Adrenal gland (tissue), 12 donors: ENCODE measurements around the gene GPC6. TPM values are rescaled to one million over a fixed set of nuclear protein-coding genes. Genes with fewer than 3 reads are reported as not detected.

Experiments
- DNase-seq, 7 donors: peaks; one replicate each; pipeline ENCODE4 v3.0.0-alpha.2; 2019 to 2020
- H3K27ac ChIP-seq, 5 donors: fragments of 200-600 bp; sonication (generic) in 4 of 5; 1 replicate in 3 of 5; 2 replicates in 2 of 5; pipeline versions ENCODE4 v1.5.1 to v1.8.0; 2016 to 2020; ENCODE audit warnings: mild to moderate bottlenecking in 1 of 5
- H3K27me3 ChIP-seq: fragments of 200-600 bp; 2 replicates; pipeline ENCODE4 v1.8.0; 2021
- H3K36me3 ChIP-seq, 2 donors: fragments of 200-600 bp; replicated peaks in 1 of 2; 1 replicate in 1 of 2; 2 replicates in 1 of 2; pipeline versions ENCODE4 v1.5.1 to v1.8.0; 2018 to 2022
- H3K4me1 ChIP-seq, 2 donors: fragments of 200-600 bp; replicated peaks in 1 of 2; 1 replicate in 1 of 2; 2 replicates in 1 of 2; pipeline versions ENCODE4 v1.5.1 to v1.8.0; 2018 to 2021
- H3K4me3 ChIP-seq, 4 donors: fragments of 200-600 bp; sonication (generic) in 3 of 4; one replicate each; pipeline ENCODE4 v1.5.1; 2016 to 2018
- H3K9me3 ChIP-seq, 3 donors: fragments of 200-600 bp; sonication (generic) in 1 of 3; replicated peaks in 1 of 3; 1 replicate in 2 of 3; 2 replicates in 1 of 3; pipeline versions ENCODE4 v1.5.1 to v1.8.0; 2016 to 2021
- CTCF ChIP-seq, 6 experiments: fragments of 450-650 bp in 4 of 6; fragments of 200-600 bp in 2 of 6; sonication (generic) in 1 of 6; IDR thresholded peaks; 1 replicate in 5 of 6; 2 replicates in 1 of 6; pipeline versions ENCODE4 v1.5.1 to v1.8.0; 2016 to 2021; ENCODE audit warnings: antibody characterized with exemption in 6 of 6, mild to moderate bottlenecking in 2 of 6, moderate library complexity in 1 of 6
- POLR2A ChIP-seq, 2 donors: fragments of 450-650 bp; IDR thresholded peaks; one replicate each; pipeline ENCODE4 v1.6.1; 2017; ENCODE audit warnings: antibody characterized with exemption in 2 of 2, mild to moderate bottlenecking in 2 of 2, moderate library complexity in 1 of 2
- WGBS, 4 donors: extraction: QIAGEN DNeasy Blood & Tissue Kit in 2 of 4; methylation state at CpG; one replicate each; pipeline versions ENCODE4 v1.1.5 to v1.1.7; 2013 to 2017; 5-methylcytosine and 5-hydroxymethylcytosine counted together
- intact Hi-C, 2 donors: fragments of 100-400 bp; cut with DNase I; formaldehyde crosslinking; loops; one replicate each; pipeline versions ENCODE4 v1.14.1 to v1.15.0; 2022 to 2023
- polyA plus RNA-seq, 3 donors: library from polyadenylated mRNA; stranded (reverse); fragments of 200-250 nt in 2 of 3; fragments of 350-450 nt in 1 of 3; fragmentation: Illumina TruSeq in 1 of 3; extraction: RNeasy Lipid Tissue Mini Kit (QIAGEN cat#74804) in 1 of 3; gene quantifications; one replicate each; pipeline ENCODE4 v1.2.3, GENCODE V29; 2013 to 2014
- total RNA-seq, 9 donors: library from RNA; depleted of rRNA in 4 of 9; stranded (reverse); fragments of >200 nt in 4 of 9; fragments of 120-200 nt in 1 of 9; fragmentation: NEBNext Ultra II Directional in 1 of 9; extraction: Animal tissue kit (Norgen Biotek cat#: 25700) in 1 of 9; gene quantifications; one replicate each; pipeline versions ENCODE4 v1.1.0 to v1.2.4, GENCODE V29; 2013 to 2023
- donor health status: healthy with polysubstance abuse.
- donor health status: Bipolar disorder and iron deficiency.
- donor health status: DM: yes; HTN: yes; CAD: no.
- donor health status: DM: no; HTN: no; CAD: no.
- donor health status: DM: no; HTN: no; CAD: no.
- donor health status: DM: yes; HTN: yes; CAD: no.

GPC6 gene
- total and polyA plus RNA-seq, 12 donors, result 0.37 to 62.3 (median 2.5) TPM

DNA sequence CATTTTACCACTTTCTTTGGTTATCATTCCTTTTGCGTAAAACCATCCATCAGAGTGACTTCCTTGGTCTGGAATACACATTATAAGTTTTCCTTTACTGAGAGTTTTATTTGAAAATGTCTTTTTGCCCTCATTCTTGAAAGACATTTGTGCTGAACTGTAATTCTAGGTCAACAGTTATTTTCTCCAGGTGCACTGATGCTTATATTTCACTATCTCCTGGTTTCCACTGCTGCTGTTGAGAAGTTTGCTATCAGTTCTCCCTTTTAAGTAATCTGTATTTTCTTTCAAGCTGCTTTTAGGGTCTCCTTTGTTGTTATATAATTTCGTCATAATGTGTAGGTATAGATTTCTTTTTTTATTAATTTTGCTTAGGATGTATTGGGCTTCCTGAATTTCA, 1092.9 kb downstream of the GPC6 start:
- DNase-seq, result no peak
- H3K27me3 ChIP-seq, result no peaks in the 10 kb centered on the region
- H3K4me3 ChIP-seq, result no peak overlapping the region
- no peaks in the 10 kb centered on the region for H3K36me3 ChIP-seq
- no peaks in the 10 kb centered on the region for H3K4me1 ChIP-seq
- 92 to 100% (median 95%) methylated on average over 2 of the region's 2 CpGs for WGBS, 4 donors
- H3K9me3 ChIP-seq, result no peaks in the 10 kb centered on the region
- intact Hi-C loops, result no loop called here
- no peak for TF ChIP-seq POLR2A (IDR thresholded peaks at IDR 0.05)
- TF ChIP-seq CTCF (IDR thresholded peaks at IDR 0.05), result no peak
- H3K27ac ChIP-seq, result no peak overlapping the region

- intact Hi-C loops, result no loop called here
- no peak overlapping the region for H3K4me3 ChIP-seq
- H3K27ac ChIP-seq, result no peak overlapping the region
- H3K27me3 ChIP-seq, result no peaks in the 10 kb centered on the region
- no peaks in the 10 kb centered on the region for H3K9me3 ChIP-seq
- no peak for TF ChIP-seq CTCF (IDR thresholded peaks at IDR 0.05)
- TF ChIP-seq POLR2A (IDR thresholded peaks at IDR 0.05), result no peak
- WGBS, 4 donors, result 80 to 88% (median 86%) methylated on average over 6 of the region's 6 CpGs
- H3K36me3 ChIP-seq, result no peaks in the 10 kb centered on the region
- no peak for DNase-seq
- H3K4me1 ChIP-seq, result peaks cover 0 to 14% of the 10 kb centered on the region in 2 donors
Observed at GRCh38 chr13:94322925-94323763, 1096.5 kb downstream of the GPC6 start.

- Histone ChIP-seq H3K4me3 (no peak overlapping the region), H3K9me3 (no peaks in the 10 kb centered on the region)
- intact Hi-C loops, result no loop called here
Observed at GRCh38 chr13:94323764-94324758, 1097.5 kb downstream of the GPC6 start.

More at GRCh38 chr13:94323764-94324758, 1097.5 kb downstream of the GPC6 start:
- Histone ChIP-seq H3K36me3 (no peaks in the 10 kb centered on the region), H3K4me1 (peaks cover 3 to 15% of the 10 kb centered on the region in 2 donors), H3K27ac (no peak overlapping the region), H3K27me3 (no peaks in the 10 kb centered on the region)
- DNase-seq, result no peak
- no peak for TF ChIP-seq POLR2A (IDR thresholded peaks at IDR 0.05)
- TF ChIP-seq CTCF (IDR thresholded peaks at IDR 0.05), result no peak
- WGBS, 4 donors, result 79 to 83% (median 81%) methylated on average over 10 of the region's 10 CpGs
